WTC11 (cell line): Measurements from ENCODE around the gene CD68. TPM values are rescaled to one million over a fixed set of nuclear protein-coding genes. Genes with fewer than 3 reads are reported as not detected.

Experiments used
- ATAC-seq: fragments of 200-7000 bp; cut with Tn5 transposase; 2 replicates; pipeline ENCODE4 v1.10.0; 2021; ENCODE audit warnings: mild to moderate bottlenecking, moderate library complexity
- CTCF ChIA-PET: fragments of 300-600 bp; sonication (Branson Sonifier 250); formaldehyde crosslinking; loops from one replicate; lab custom pipeline; 2021; ENCODE audit warnings: antibody characterized with exemption; lab: Charles Lee
- POLR2A ChIA-PET: fragments of 350-600 bp; sonication (Branson Sonifier 250); formaldehyde crosslinking; loops from one replicate; lab custom pipeline; 2021; ENCODE audit warnings: antibody characterized with exemption; lab: Charles Lee
- DNase-seq: peaks from one replicate; pipeline ENCODE4 v3.0.0; 2021; ENCODE audit warnings: low spot score
- H3K27ac Mint-ChIP-seq: 2 replicates; pipeline ENCODE4 v1.8.0; 2021; ENCODE audit warnings: mixed read lengths
- H3K27me3 Mint-ChIP-seq: 2 replicates; pipeline ENCODE4 v1.8.0; 2021; ENCODE audit warnings: low read depth, mild to moderate bottlenecking, moderate library complexity, mixed read lengths
- H3K36me3 Mint-ChIP-seq: 2 replicates; pipeline ENCODE4 v1.8.0; 2021; ENCODE audit warnings: mixed read lengths
- H3K4me1 Mint-ChIP-seq: 2 replicates; pipeline ENCODE4 v1.8.0; 2022; ENCODE audit warnings: mixed read lengths
- H3K4me3 Mint-ChIP-seq: 2 replicates; pipeline ENCODE4 v1.8.0; 2021; ENCODE audit warnings: mild to moderate bottlenecking, moderate library complexity, mixed read lengths
- H3K9me3 Mint-ChIP-seq: 2 replicates; pipeline ENCODE4 v1.8.0; 2021; ENCODE audit warnings: mixed read lengths
- AR ChIP-seq: fragments of 250-450 bp; sonication (Bioruptor Pico); IDR thresholded peaks from 2 replicates; pipeline ENCODE4 v1.9.0; 2021; ENCODE audit warnings: mild to moderate bottlenecking
- ESRRA ChIP-seq: sonication (generic); formaldehyde crosslinking; IDR thresholded peaks from 2 replicates; pipeline ENCODE4 v1.8.1; 2022; ENCODE audit warnings: mild to moderate bottlenecking, missing genetic modification reagents, borderline replicate concordance
- ETV6 ChIP-seq: sonication (generic); formaldehyde crosslinking; IDR thresholded peaks from 2 replicates; pipeline ENCODE4 v1.8.1; 2022; ENCODE audit warnings: mild to moderate bottlenecking, missing genetic modification reagents
- FOXP1 ChIP-seq: sonication (generic); formaldehyde crosslinking; IDR thresholded peaks from 2 replicates; pipeline ENCODE4 v1.8.0; 2022; ENCODE audit warnings: missing genetic modification reagents, mild to moderate bottlenecking, moderate library complexity, borderline replicate concordance
- GRHL2 ChIP-seq: fragments of 250-450 bp; sonication (Bioruptor Pico); IDR thresholded peaks from 2 replicates; pipeline ENCODE4 v1.8.0; 2022; ENCODE audit warnings: mild to moderate bottlenecking, moderate library complexity; ENCODE audit not compliant: insufficient replicate concordance, severe bottlenecking
- JAZF1 ChIP-seq: fragments of 250-450 bp; sonication (Bioruptor Pico); IDR thresholded peaks from 2 replicates; pipeline ENCODE4 v1.9.0; 2021; ENCODE audit warnings: moderate library complexity, mild to moderate bottlenecking, inconsistent platforms
- MYBL2 ChIP-seq: sonication (generic); formaldehyde crosslinking; IDR thresholded peaks from 2 replicates; pipeline ENCODE4 v1.8.1; 2023; ENCODE audit warnings: mild to moderate bottlenecking, moderate library complexity, missing genetic modification reagents
- NFE2L1 ChIP-seq: sonication (generic); formaldehyde crosslinking; IDR thresholded peaks from 2 replicates; pipeline ENCODE4 v1.8.1; 2023; ENCODE audit warnings: missing genetic modification reagents
- NR2C2 ChIP-seq: sonication (generic); formaldehyde crosslinking; IDR thresholded peaks from 2 replicates; pipeline ENCODE4 v1.8.0; 2022; ENCODE audit warnings: mild to moderate bottlenecking, missing genetic modification reagents
- SOX15 ChIP-seq: fragments of 250-450 bp; sonication (Bioruptor Pico); IDR thresholded peaks from 2 replicates; pipeline ENCODE4 v1.9.0; 2021; ENCODE audit warnings: mild to moderate bottlenecking
- TEAD1 ChIP-seq: sonication (generic); formaldehyde crosslinking; IDR thresholded peaks from 2 replicates; pipeline ENCODE4 v1.8.0; 2022; ENCODE audit warnings: mild to moderate bottlenecking, missing genetic modification reagents
- USF1 ChIP-seq: sonication (generic); formaldehyde crosslinking; IDR thresholded peaks from 2 replicates; pipeline ENCODE4 v1.8.0; 2022; ENCODE audit warnings: mild to moderate bottlenecking, missing genetic modification reagents
- ZNF121 ChIP-seq: sonication (generic); formaldehyde crosslinking; IDR thresholded peaks from 2 replicates; pipeline ENCODE4 v1.8.0; 2023; ENCODE audit warnings: missing genetic modification reagents
- ZNF671 ChIP-seq: fragments of 250-450 bp; sonication (Bioruptor Pico); IDR thresholded peaks from 2 replicates; pipeline ENCODE4 v1.8.0; 2021; ENCODE audit warnings: mild to moderate bottlenecking
- total RNA-seq: library from RNA; stranded (reverse); gene quantifications from 3 replicates; pipeline ENCODE4 v1.2.3, GENCODE V29; 2021
- TF ChIP-seq, protein P1 (sequence below): sonication (generic); formaldehyde crosslinking; IDR thresholded peaks from 2 replicates; pipeline ENCODE4 v1.8.1; 2023; ENCODE audit warnings: mild to moderate bottlenecking, missing genetic modification reagents, moderate library complexity
- TF ChIP-seq, protein P2 (sequence below): sonication (generic); formaldehyde crosslinking; conservative IDR thresholded peaks from 2 replicates; pipeline ENCODE4 v1.8.1; 2023; ENCODE audit warnings: mild to moderate bottlenecking, low read depth, missing genetic modification reagents, moderate library complexity

The CD68 gene
- total RNA-seq, 1 experiment from 2014 or later = 0.72 TPM

DNA sequence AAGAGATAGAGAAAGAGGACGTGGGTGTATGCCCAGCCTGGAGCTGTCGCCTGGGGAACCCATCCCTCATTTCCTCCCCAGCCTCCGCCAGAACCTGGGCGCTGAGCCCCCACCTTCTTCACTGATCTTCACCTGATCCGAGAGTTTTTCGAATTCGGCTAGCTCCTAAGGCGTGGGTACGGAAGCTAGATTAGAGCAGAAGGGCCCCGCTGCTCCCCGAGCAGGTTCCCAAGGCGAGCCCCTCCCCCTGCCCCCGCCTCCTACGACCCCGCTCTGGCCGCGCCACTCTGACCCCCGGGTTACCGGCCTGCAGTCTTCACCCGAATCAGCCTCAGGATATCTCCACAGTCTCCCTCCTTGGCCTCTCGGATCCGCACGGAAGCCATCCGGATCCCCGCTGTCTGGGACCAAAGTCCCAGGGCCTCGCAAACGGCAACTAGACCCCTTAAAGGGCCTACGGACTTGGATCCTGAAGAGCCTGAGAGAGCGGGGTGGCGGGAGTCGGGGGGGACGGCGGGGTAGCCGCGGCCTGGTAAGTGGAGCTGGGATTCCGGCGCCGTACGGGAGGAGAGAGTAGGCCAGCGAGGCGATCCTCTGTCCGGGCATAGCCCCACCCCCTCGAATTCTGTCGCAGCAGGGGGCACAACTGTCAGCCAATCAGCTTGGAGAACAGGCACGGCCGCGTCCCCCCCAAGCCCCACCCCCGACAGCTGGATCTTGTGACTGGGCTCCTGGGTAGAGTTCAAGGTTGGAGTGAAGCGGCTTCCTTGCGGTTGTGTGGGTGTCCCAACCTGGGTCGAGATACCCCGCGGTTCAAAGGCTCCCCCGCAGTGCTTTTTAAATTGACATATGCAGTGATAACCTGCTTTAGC is 48.0 kb downstream of the CD68 start, which contains the start of gene SAT2 (continued):
- TF ChIP-seq ZNF121 (CRISPR knock-in tag) (no peak), NR2C2 (no peak), JAZF1 (CRISPR knock-in tag) (no peak), ETV6 (CRISPR knock-in tag) (peak; percentile 76; the same call in 1 of the 2 replicates), AR (CRISPR knock-in tag) (no peak), NFE2L1 (CRISPR knock-in tag) (no peak), SOX15 (no peak), TEAD1 (CRISPR knock-in tag) (peak; percentile 56; the same call in 1 of the 2 replicates), MYBL2 (no peak), ZNF671 (CRISPR knock-in tag) (no peak), USF1 (CRISPR knock-in tag) (peak; percentile 34; the same call in 1 of the 2 replicates)
- TF ChIP-seq, all 79 proteins: peak for 11

- H3K27me3 Mint-ChIP-seq = no peaks in the 10 kb centered on the region
- no peak for TF ChIP-seq GRHL2 (CRISPR knock-in tag)
- TF ChIP-seq, protein P1, sequence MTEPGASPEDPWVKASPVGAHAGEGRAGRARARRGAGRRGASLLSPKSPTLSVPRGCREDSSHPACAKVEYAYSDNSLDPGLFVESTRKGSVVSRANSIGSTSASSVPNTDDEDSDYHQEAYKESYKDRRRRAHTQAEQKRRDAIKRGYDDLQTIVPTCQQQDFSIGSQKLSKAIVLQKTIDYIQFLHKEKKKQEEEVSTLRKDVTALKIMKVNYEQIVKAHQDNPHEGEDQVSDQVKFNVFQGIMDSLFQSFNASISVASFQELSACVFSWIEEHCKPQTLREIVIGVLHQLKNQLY (CRISPR knock-in tag) = no peak
- no peak for TF ChIP-seq ESRRA (CRISPR knock-in tag)
- TF ChIP-seq, protein P2, sequence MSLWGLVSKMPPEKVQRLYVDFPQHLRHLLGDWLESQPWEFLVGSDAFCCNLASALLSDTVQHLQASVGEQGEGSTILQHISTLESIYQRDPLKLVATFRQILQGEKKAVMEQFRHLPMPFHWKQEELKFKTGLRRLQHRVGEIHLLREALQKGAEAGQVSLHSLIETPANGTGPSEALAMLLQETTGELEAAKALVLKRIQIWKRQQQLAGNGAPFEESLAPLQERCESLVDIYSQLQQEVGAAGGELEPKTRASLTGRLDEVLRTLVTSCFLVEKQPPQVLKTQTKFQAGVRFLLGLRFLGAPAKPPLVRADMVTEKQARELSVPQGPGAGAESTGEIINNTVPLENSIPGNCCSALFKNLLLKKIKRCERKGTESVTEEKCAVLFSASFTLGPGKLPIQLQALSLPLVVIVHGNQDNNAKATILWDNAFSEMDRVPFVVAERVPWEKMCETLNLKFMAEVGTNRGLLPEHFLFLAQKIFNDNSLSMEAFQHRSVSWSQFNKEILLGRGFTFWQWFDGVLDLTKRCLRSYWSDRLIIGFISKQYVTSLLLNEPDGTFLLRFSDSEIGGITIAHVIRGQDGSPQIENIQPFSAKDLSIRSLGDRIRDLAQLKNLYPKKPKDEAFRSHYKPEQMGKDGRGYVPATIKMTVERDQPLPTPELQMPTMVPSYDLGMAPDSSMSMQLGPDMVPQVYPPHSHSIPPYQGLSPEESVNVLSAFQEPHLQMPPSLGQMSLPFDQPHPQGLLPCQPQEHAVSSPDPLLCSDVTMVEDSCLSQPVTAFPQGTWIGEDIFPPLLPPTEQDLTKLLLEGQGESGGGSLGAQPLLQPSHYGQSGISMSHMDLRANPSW (CRISPR knock-in tag) = no peak
- TF ChIP-seq FOXP1 (CRISPR knock-in tag) = no peak
- H3K36me3 Mint-ChIP-seq = peaks cover 4% of the 10 kb centered on the region
- ATAC-seq (no peak), DNase-seq (no peak)
- peaks cover 27% of the 10 kb centered on the region for H3K4me1 Mint-ChIP-seq
- ChIA-PET CTCF (interaction anchor here (1.0 to 7.5 kb wide), 9 partner anchors 15 to 114 kb away, joined by 3 to 205 read pairs (median 24); partner anchors contain the start of genes DNAH2, EFNB3, FXR2 and TP53), POLR2A (interaction anchor here (1.2 kb wide), 2 partner anchors 40 to 57 kb away, joined by 3 to 8 read pairs; partner anchors contain the start of genes SOX15 and TP53)
- H3K4me3 Mint-ChIP-seq = no peak within 1 kb of the TSS
- no peaks in the 10 kb centered on the region for H3K9me3 Mint-ChIP-seq
- H3K27ac Mint-ChIP-seq = peak within 1 kb of the TSS; percentile 30; the same call in 1 of the 2 replicates
These were observed 50.6 kb downstream of the CD68 start, which contains the start of gene SHBG for GRCh38 chr17:7629939-7630571. TSS of gene SHBG (plus strand) at chr17:7630135. CDS start at chr17:7630173, 38 bp downstream.

Other genes with a start within 250 kb of the CD68 start
- gene ACAP1, start 243.1 kb upstream of the CD68 start, total RNA-seq = 58.6 to 63.9 TPM (median 60.6 TPM) in 3 replicates
- gene KCTD11, start 227.5 kb upstream of the CD68 start, total RNA-seq = 8.1 to 9.0 TPM (median 8.2 TPM) in 3 replicates
- not detected in 3 replicates for gene TMEM95, start 224.5 kb upstream of the CD68 start, total RNA-seq
- gene TNK1, start 198.5 kb upstream of the CD68 start, total RNA-seq = 9.3 to 11.8 TPM (median 10.7 TPM) in 3 replicates
- 34.1 to 42.7 TPM (median 37.6 TPM) in 3 replicates for gene PLSCR3, start 185.1 kb upstream of the CD68 start, total RNA-seq
- gene TMEM256, start 175.5 kb upstream of the CD68 start, total RNA-seq = 132 to 180 TPM (median 178 TPM) in 3 replicates
- 76.7 to 112 TPM (median 96.9 TPM) in 3 replicates for gene NLGN2, start 171.8 kb upstream of the CD68 start, total RNA-seq
- gene SPEM1, start 159.3 kb upstream of the CD68 start, total RNA-seq = 0.18 to 0.35 TPM in 2 of 3 replicates, not detected in the other
- 0.13 TPM in 1 of 3 replicates, not detected in the others for gene SPEM2, start 154.0 kb upstream of the CD68 start, total RNA-seq
- not detected in 3 replicates for gene SPEM3, start 150.8 kb upstream of the CD68 start, total RNA-seq
- gene TMEM102, start 144.2 kb upstream of the CD68 start, total RNA-seq = 13.5 to 15.3 TPM (median 13.9 TPM) in 3 replicates
- 19.8 to 29.1 TPM (median 28.0 TPM) in 3 replicates for gene FGF11, start 140.1 kb upstream of the CD68 start, total RNA-seq
- 16.0 to 21.5 TPM (median 20.8 TPM) in 3 replicates for gene CHRNB1, start 134.6 kb upstream of the CD68 start, total RNA-seq
- 14.6 to 17.0 TPM (median 16.2 TPM) in 3 replicates for gene ZBTB4, start 100.0 kb upstream of the CD68 start, total RNA-seq
- gene SLC35G6, start 98.2 kb upstream of the CD68 start, total RNA-seq = 0.16 to 0.26 TPM (median 0.18 TPM) in 3 replicates
- gene POLR2A, start 95.3 kb upstream of the CD68 start, total RNA-seq = 166 to 170 TPM (median 170 TPM) in 3 replicates
- 8.1 to 10.5 TPM (median 10.2 TPM) in 3 replicates for gene TNFSF12, start 30.6 kb upstream of the CD68 start, total RNA-seq
- 2.2 to 3.2 TPM (median 2.9 TPM) in 3 replicates for gene TNFSF13, start 20.9 kb upstream of the CD68 start, total RNA-seq
- gene SENP3, start 17.7 kb upstream of the CD68 start, total RNA-seq = 72.2 to 85.4 TPM (median 75.2 TPM) in 3 replicates
- 55.3 to 57.7 TPM (median 57.0 TPM) in 3 replicates for gene MPDU1, start 4.2 kb downstream of the CD68 start, total RNA-seq
- 15.2 to 19.9 TPM (median 17.5 TPM) in 3 replicates for gene SOX15, start 10.5 kb downstream of the CD68 start, total RNA-seq
- 32.5 to 35.1 TPM (median 33.3 TPM) in 3 replicates for gene FXR2, start 35.3 kb downstream of the CD68 start, total RNA-seq
- 68.3 to 75.8 TPM (median 73.1 TPM) in 3 replicates for gene SAT2, start 48.2 kb downstream of the CD68 start, total RNA-seq
- gene SHBG, start 50.5 kb downstream of the CD68 start, total RNA-seq = 0.83 to 1.2 TPM (median 1.1 TPM) in 3 replicates
- 29.1 to 37.5 TPM (median 35.9 TPM) in 3 replicates for gene ATP1B2, start 71.3 kb downstream of the CD68 start, total RNA-seq
- 173 to 179 TPM (median 176 TPM) in 3 replicates for gene TP53, start 107.9 kb downstream of the CD68 start, total RNA-seq
- gene WRAP53, start 108.8 kb downstream of the CD68 start, total RNA-seq = 35.5 to 37.3 TPM (median 37.2 TPM) in 3 replicates
- 14.3 to 14.7 TPM (median 14.5 TPM) in 3 replicates for gene EFNB3, start 125.6 kb downstream of the CD68 start, total RNA-seq
- 0.17 to 0.34 TPM (median 0.27 TPM) in 3 replicates for gene DNAH2, start 138.1 kb downstream of the CD68 start, total RNA-seq